GM11168 (cell line): Measurements from ENCODE around the gene CHCHD6.

Source experiments
- in situ Hi-C: fragments of 300-500 bp; cut with MboI; formaldehyde crosslinking; loops from one replicate; pipeline ENCODE4 v1.12.0; 2022; ENCODE audit warnings: low sequenced_read_pairs; ENCODE audit not compliant: unreplicated experiment

The CHCHD6 gene

GRCh38 chr3:126883241-126883640 is 179.2 kb downstream of the CHCHD6 start:
- in situ Hi-C loops, result no loop called here

GRCh38 chr3:126885425-126885824 is 181.4 kb downstream of the CHCHD6 start:
- in situ Hi-C loops, result no loop called here

GRCh38 chr3:126886217-126886616 is 182.2 kb downstream of the CHCHD6 start:
- in situ Hi-C loops, result no loop called here

- in situ Hi-C loops, result no loop called here
These were observed 183.6 kb downstream of the CHCHD6 start for GRCh38 chr3:126887686-126888085.

DNA sequence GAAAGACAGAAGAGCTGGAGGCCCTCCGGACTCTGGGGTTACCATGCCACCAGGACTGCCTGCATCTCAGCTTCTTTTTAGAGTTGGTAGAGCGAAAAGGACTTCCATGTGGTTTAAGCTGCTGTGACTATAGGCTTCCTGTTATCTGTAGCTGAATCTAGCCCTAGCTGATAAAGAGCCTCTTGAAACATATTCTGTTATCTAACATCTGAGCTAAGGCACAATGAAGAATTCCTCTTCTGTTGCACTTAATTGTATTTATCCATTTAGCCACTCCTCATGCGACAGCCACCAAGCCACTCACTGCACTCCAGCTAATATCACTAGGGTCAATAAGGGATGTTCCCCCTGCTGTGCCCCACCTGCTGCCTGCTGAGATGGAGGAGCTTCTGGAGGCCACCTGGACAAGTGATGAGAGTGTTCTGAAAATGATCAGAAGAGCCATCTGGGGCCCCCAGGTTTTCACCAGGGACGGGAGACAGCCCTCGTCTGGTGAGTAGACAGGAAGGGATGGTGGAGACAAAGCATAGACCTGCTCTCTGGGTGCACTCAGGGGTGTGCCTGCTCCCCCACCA is 184.2 kb downstream of the CHCHD6 start:
- in situ Hi-C loops, result no loop called here

DNA sequence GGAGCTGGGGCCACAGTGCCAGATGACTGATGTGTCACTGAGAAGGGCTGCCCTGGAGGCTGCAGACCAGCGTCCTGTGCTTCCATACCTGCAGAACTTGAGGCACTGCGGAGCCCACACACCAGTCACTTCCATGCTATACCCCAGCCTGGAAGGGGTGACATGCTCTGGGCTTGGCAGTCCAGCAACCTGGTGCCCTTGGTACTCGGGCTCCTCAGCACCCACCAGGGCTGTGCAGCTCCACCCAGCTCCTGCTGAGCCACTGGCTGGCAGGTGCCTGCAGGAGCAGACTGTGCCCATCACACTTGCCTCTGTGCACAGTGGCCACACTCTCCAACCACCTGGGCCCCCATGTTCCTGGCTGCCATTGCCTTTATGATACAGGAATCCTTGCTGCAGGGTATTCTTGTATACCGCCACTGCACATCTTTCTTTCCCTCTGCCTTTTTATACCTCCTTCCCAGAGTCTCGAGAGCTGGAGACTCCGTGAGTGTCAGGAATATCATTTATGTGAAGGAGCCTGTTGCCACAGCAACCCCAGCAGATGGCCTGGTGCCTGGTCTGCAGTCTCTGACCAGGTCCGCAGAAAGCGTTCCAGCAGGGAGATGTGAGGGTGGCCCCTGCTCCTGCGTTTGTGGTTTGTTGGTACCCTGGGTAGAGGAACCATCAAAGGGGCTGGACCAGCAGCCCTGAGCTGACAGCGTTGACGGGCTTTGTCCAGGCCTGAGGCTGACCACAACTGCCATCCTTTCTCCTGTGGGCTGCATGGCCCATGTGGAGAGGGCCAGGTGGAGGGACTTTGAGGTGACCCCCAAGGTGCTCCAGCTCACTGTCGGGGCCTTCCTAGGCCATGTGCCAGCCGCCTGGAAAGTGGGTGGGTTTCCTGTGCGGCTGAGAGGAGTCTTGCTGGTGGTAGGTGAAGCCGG is 185.5 kb downstream of the CHCHD6 start:
- in situ Hi-C loops, result no loop called here

- in situ Hi-C loops, result no loop called here
These were observed 187.1 kb downstream of the CHCHD6 start for GRCh38 chr3:126891141-126891540.

DNA sequence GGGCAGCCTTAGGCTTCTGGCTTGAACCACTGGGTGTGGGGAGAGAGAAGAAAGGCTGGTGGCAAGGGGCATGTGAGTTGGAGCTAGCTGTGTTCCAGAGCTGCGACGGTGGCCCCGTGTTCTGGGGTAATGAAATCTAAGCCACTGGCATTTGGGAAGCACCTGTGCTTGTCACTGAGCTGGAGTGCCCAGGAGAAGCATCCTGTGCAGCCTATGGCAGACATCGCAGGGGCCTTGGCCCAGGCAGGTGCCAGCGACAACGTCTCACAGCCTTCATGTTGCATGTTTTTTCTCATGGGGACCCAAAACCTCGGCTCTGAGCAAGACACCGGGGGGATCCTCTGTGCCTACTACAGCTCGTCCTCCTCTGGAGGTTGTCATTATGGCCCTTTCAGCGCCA is 187.8 kb downstream of the CHCHD6 start:
- in situ Hi-C loops, result no loop called here

- in situ Hi-C loops, result no loop called here
These were observed 189.6 kb downstream of the CHCHD6 start for GRCh38 chr3:126893651-126894050.

DNA sequence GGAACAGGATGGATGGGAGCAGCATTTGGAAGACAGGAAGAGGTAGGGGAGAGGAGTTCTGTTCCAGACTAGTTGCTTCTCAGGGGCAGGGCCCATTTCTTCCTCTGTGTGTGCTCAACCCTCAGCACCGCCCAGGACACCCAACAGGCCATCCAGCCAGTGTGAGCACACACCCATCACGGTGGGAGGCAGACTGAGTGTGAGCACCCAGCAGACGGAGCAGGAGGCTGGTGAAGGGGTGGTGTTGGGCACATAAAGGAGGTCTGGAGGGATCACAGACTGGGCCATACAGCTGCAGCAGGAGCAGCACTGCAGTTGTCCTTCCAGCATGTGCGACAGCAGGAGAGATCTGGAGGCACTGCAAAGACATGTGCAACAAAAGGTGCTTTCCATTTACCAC is 190.4 kb downstream of the CHCHD6 start:
- in situ Hi-C loops, result no loop called here

DNA sequence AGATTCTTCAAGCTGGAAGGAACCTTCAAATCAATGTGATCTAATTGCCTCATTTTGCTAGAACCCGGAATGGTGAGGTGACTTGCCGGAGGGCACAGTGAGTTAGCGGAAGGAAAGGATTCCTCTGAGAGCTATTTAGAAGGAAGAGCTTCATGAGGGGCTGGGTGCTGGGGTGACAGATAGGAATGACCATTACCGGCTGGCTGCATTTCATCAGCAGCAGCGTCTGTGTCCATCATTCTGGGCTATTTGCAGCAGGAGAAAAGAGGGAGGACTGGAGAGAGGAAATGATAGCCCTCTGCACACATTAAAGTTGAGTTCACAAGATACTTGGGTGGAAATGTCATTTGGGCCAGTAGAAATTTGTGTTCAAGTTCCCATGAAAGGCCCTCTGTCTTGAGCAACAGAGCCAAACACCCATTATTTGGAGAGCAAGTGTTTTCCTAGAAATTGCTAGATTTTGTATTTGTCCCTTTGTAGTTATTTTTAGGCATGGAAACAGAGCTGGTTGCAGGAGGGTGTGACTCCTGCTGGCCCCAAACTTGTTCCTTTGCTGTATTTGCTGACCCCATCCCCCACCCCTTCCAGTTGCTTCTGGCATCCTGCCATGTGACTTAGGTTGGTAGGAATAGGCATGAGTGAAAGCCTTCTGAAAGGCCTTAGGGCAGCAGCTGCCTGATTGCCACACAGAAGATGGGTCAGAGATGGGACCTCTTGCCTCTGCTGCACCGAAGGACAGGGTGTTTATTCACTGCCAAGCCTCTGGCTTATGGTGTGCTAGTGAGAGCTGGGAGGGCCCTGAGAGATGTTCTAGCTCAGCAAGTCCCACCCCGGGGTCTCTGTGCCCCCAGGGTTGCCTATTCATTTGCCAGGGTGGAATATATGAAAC is 191.4 kb downstream of the CHCHD6 start:
- in situ Hi-C loops, result no loop called here

DNA sequence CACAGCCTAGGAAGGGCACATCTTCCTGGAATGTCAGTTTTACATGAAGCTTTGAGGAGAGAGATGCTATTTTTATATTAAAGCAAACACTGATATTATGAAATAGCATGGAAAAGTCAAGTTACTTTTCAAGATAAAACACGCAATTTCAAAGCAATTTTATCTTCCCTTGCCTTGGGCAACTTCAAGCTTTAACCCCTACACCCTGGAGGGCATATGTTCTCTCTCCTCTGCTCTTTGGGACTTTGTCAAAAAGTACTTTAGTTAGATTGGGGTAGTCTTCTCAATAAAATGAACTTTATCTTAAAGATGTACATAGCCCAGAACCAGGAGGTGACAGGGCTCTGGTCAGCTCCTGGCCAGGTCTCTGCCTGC is 192.0 kb downstream of the CHCHD6 start:
- in situ Hi-C loops, result no loop called here

DNA sequence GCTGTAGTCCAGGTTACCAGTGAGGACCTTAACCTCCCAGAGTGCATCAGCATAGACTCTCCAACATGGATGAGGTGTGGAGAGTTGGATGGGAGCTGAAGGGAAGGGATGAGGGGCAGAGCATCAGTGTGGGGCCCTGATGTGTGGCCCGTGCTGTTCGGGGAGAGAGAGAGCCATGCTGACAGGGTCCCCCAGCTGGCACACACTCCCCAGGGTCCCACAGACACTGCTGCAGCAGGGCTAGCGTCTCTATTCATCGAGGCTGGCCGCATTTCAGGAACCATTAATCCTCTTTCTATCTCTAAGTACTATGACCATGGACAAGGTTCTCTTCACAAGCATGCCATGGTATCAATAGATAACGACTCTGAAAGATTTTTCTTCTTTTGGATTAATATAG is 192.9 kb downstream of the CHCHD6 start:
- in situ Hi-C loops, result no loop called here

DNA sequence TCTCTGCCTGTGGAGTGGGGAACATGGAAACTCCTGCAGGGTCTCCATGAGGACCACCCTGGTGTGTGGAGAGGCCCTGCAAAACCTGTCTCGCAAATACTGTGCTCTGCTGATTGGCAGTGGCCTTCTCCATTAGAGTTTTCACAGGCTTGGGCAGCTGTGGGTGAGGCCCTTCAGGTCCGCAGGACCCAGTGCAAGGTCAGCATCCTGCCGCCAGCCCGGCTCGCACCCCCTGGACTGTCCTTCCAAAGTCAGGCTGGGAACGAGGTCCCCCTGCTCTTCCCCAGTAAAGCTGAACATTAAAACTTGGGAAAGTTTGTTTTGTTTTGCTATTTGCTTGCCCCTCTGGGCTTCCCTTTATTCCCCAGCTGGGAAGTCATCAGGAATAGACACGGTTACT is 193.9 kb downstream of the CHCHD6 start:
- in situ Hi-C loops, result no loop called here

DNA sequence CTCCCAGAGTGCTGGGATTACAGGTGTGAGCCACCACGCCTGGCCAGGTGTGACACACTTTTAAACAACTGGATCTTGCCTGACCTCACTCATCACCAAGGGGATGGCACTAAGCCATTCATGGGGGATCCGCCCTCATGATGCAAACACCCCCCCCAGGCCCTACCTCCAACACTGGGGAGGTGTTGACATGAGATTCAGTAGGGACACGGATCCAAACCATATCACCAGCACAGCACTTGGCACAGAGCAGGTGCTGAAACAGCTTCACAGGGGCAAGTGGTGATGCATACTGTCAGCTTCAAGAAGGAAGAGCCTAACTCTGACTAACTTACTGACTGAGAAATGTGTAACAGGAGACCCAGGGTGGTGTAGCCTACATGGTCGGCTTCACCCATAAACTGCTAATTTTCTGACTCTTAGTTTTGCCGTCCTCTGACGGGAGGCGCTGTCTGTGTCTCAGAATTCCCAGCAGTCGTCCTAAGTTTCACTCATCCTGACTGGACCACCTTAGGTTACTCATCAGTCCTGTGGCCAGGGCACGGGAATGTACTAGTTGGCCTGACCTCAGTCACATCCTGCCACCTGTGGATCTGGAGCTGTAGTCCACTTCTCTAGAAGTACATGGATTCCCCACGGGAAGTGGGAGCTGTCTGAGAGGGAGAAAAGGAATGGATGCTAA is 197.0 kb downstream of the CHCHD6 start:
- in situ Hi-C loops, result no loop called here

DNA sequence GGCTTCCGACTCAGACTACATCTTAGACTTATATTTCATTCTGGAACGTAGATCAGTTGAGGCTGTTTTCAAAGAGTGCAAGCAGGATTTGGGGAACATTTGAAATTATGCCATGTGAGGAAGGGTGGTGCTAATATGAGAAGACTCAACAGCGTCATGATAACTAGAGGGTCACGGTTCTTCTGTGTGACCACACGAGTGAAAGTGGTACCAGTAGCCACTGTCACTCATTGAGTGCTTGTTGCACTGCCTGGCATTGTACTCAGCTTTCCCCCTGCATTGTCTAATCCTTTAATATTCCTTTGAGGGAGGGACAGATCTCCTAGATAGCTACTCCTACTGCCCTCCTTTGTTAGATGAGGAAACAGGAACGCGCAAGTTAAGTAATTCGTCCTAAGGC is 197.6 kb downstream of the CHCHD6 start:
- in situ Hi-C loops, result no loop called here

DNA sequence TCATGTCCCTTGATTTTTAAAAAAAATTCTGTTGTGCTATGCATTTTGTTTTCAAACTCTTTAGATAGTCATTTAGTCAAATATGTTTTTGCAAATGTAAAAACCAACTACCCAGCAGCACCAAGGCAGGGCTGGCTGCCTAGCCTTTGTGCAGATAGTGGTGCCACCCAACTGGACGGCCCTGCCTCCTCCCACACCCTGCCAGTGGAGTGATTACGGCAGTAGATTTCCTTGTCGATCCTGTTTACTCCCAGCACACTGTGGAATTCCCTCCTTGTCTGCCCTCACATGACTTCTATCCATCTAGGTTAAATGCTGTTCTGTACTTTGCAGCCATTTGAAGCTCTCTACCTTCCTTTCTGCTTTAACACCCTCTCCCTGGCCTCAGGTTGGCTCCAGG is 199.5 kb downstream of the CHCHD6 start:
- in situ Hi-C loops, result no loop called here

DNA sequence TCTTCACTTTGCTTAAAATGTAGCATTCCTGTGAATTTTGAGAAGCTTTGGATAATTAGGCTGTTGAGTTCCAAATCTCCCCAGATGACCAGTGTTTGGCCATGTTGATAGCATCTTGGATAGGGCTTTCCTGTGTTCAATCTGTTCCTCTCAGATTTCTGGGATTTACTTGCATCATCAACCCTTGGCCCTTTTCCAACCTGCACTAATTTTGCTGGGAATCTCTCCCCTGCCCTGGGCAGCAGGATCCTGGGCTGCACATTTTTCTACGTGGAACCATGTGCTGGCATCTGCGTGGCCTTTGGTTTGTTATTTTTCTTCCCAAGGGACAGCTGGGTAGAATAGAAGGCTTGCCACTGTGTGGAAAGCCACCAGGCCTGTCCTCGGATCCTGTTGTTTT is 203.5 kb downstream of the CHCHD6 start:
- in situ Hi-C loops, result no loop called here

- in situ Hi-C loops, result no loop called here
These were observed 204.8 kb downstream of the CHCHD6 start for GRCh38 chr3:126908752-126909275.

DNA sequence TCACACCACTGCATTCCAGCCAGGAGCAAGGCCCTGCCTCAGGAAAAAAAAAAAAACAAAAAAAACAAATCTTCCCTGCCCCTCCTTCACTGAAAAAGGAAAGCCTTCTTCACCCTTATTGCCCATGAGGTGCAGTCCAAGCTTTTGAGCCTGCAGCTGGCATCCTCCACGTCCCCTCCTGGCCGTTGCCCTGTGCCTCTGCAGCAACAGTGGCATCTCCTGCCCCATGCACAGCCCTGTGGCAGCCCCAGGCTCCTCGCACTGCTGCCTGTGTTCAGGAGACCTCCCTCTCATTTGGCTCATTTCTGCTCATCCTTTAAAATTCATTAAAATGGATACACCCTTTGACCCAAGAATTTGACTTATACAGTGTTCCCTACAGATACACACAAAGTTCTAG is 206.2 kb downstream of the CHCHD6 start:
- in situ Hi-C loops, result no loop called here
